Endothelial cell of umbilical vein (primary cell): Measurements from ENCODE around the gene G0S2. TPM values are rescaled to one million over a fixed set of nuclear protein-coding genes. Genes with fewer than 3 reads are reported as not detected.

Experiments used
- BruUV-seq: library from RNA; stranded (reverse); fragments of 400-500 nt; replicated peaks from 2 replicates; lab custom pipeline; 2021; lab: Mats Ljungman, UMichigan
- CTCF ChIA-PET: fragments of 300-600, 350-600 bp; sonication (Branson Sonifier 250); formaldehyde crosslinking; loops from one replicate; lab custom pipeline; 2021; ENCODE audit warnings: antibody characterized with exemption, inconsistent platforms; lab: Charles Lee
- POLR2A ChIA-PET: fragments of 300-600, 350-600 bp; sonication (Branson Sonifier 250); formaldehyde crosslinking; loops from one replicate; lab custom pipeline; 2021; ENCODE audit warnings: antibody characterized with exemption, inconsistent platforms; lab: Charles Lee
- DNase-seq: peaks from one replicate; pipeline ENCODE4 v3.0.0-alpha.2; 2011; ENCODE audit warnings: low read depth, low spot score
- FAIRE-seq: peaks from 2 replicates; lab custom pipeline; 2011; peaks lifted over from hg19 to GRCh38; lab: Jason Lieb, UNC
- H2AFZ ChIP-seq: 2 replicates; pipeline ENCODE4 v1.6.0; 2012; ENCODE audit warnings: low read depth, low read length, control low read depth, inconsistent platforms
- H3K27ac ChIP-seq: 2 replicates; pipeline ENCODE4 v1.5.1; 2011; ENCODE audit warnings: low read depth, mild to moderate bottlenecking, control low read depth, low read length, moderate library complexity; ENCODE audit not compliant: insufficient read depth
- H3K27me3 ChIP-seq, 2 experiments: 2 replicates each; pipeline versions ENCODE4 v1.6.0 to v1.6.1; 2011; ENCODE audit warnings: low read length in 2 of 2, mixed read lengths in 1 of 2; ENCODE audit not compliant: control insufficient read depth in 2 of 2, insufficient read depth in 2 of 2
- H3K36me3 ChIP-seq, 2 experiments: 2 replicates in 1 of 2; 3 replicates in 1 of 2; pipeline ENCODE4 v1.5.1; 2011; ENCODE audit warnings: low read length in 2 of 2, mild to moderate bottlenecking in 1 of 2, moderate library complexity in 1 of 2; ENCODE audit not compliant: control insufficient read depth in 2 of 2, insufficient read depth in 2 of 2; ENCODE audit errors: extremely low read depth in 1 of 2
- H3K4me1 ChIP-seq: 3 replicates; pipeline ENCODE4 v1.5.1; 2011; ENCODE audit warnings: mild to moderate bottlenecking, low read length; ENCODE audit not compliant: control insufficient read depth, insufficient read depth; ENCODE audit errors: extremely low read depth
- H3K4me2 ChIP-seq: 2 replicates; pipeline ENCODE4 v1.6.1; 2011; ENCODE audit warnings: low read length, control low read depth, mixed read lengths; ENCODE audit not compliant: insufficient read depth
- H3K4me3 ChIP-seq, 3 experiments: fragments of 200-600 bp in 1 of 3; sonication (generic), shearing (Covaris generic) in 1 of 3; replicated peaks in 1 of 3; 2 replicates each; pipeline ENCODE4 v1.5.1; 2011 to 2016; ENCODE audit warnings: control low read depth in 3 of 3, low read length in 3 of 3, mild to moderate bottlenecking in 2 of 3, inconsistent platforms in 1 of 3, low read depth in 1 of 3, moderate library complexity in 1 of 3; ENCODE audit not compliant: insufficient read depth in 1 of 3
- H3K79me2 ChIP-seq: 2 replicates; pipeline ENCODE4 v1.6.0; 2012; ENCODE audit warnings: low read length, inconsistent platforms; ENCODE audit not compliant: control insufficient read depth, insufficient read depth
- H3K9ac ChIP-seq: replicated peaks from 2 replicates; pipeline ENCODE3; 2011; ENCODE audit warnings: low read length, control low read depth; ENCODE audit not compliant: insufficient read depth; ENCODE audit errors: extremely low read depth
- H3K9me1 ChIP-seq: replicated peaks from 3 replicates; pipeline ENCODE4 v1.6.0; 2011; ENCODE audit warnings: mild to moderate bottlenecking, low read length; ENCODE audit not compliant: control insufficient read depth, insufficient read depth; ENCODE audit errors: extremely low read depth
- H3K9me3 ChIP-seq: replicated peaks from 2 replicates; pipeline ENCODE4 v1.5.1; 2012; ENCODE audit warnings: low read length, inconsistent platforms; ENCODE audit not compliant: control insufficient read depth, insufficient read depth
- H4K20me1 ChIP-seq: replicated peaks from 2 replicates; pipeline ENCODE3; 2011; ENCODE audit warnings: mild to moderate bottlenecking, low read length; ENCODE audit not compliant: control insufficient read depth, insufficient read depth; ENCODE audit errors: extremely low read depth
- EZH2 ChIP-seq: IDR thresholded peaks from 2 replicates; pipeline ENCODE4 v1.6.1; 2012; ENCODE audit warnings: borderline replicate concordance, low read depth, mild to moderate bottlenecking, moderate library complexity, low read length, inconsistent platforms; ENCODE audit not compliant: severe bottlenecking
- FOS ChIP-seq: IDR thresholded peaks from 2 replicates; pipeline ENCODE4 v1.6.1; 2011; ENCODE audit warnings: mild to moderate bottlenecking, low read length, moderate library complexity, borderline replicate concordance; ENCODE audit not compliant: insufficient read depth
- GATA2 ChIP-seq: IDR thresholded peaks from 2 replicates; pipeline ENCODE4 v1.7.0; 2011; ENCODE audit warnings: low read depth, mild to moderate bottlenecking, moderate library complexity, mixed read lengths, low read length; ENCODE audit not compliant: insufficient read length, insufficient read depth
- JUN ChIP-seq: IDR thresholded peaks from 2 replicates; pipeline ENCODE4 v1.6.1; 2011; ENCODE audit warnings: borderline replicate concordance, low read depth; ENCODE audit not compliant: insufficient read length, insufficient read depth
- MYC ChIP-seq: IDR thresholded peaks from one replicate; pipeline ENCODE4 v1.6.1; 2011; ENCODE audit warnings: mild to moderate bottlenecking, low read depth, low read length
- POLR2A ChIP-seq: IDR thresholded peaks from 2 replicates; pipeline ENCODE4 v1.6.1; 2012; ENCODE audit warnings: low read depth, mild to moderate bottlenecking, control low read depth, low read length
- POLR2AphosphoS5 ChIP-seq: IDR thresholded peaks from 2 replicates; pipeline ENCODE4 v1.6.1; 2012; ENCODE audit warnings: low read depth, mild to moderate bottlenecking, control low read depth, low read length, moderate library complexity; ENCODE audit not compliant: insufficient read depth
- dilution Hi-C: fragments of 300-500 bp; cut with MboI; formaldehyde crosslinking; loops from one replicate; pipeline ENCODE4 v1.15.0; 2019; ENCODE audit warnings: low sequenced_read_pairs; ENCODE audit not compliant: extremely low pct_ligation_motif_present
- intact Hi-C: fragments of 100-400 bp; cut with micrococcal nuclease; formaldehyde crosslinking; loops from one replicate; pipeline ENCODE4 v1.10.0; 2022
- polyA plus RNA-seq, 4 experiments: library from polyadenylated mRNA; depleted of rRNA in 3 of 4; stranded (reverse) in 3 of 4; unstranded in 1 of 4; fragments of >200 nt; gene quantifications; 2 replicates each; pipeline versions ENCODE4 v1.2.1 to v1.2.3, GENCODE V29; 2011 to 2012; ENCODE audit warnings: missing spikeins in 1 of 4
- total RNA-seq: library from RNA; stranded (reverse); gene quantifications from 2 replicates; pipeline ENCODE4 v1.2.3, GENCODE V29; 2021
- TF ChIP-seq, protein P1 (sequence below): IDR thresholded peaks from 2 replicates; pipeline ENCODE4 v1.6.1; 2011; ENCODE audit not compliant: insufficient read depth, insufficient read length
- TF ChIP-seq, protein P2 (sequence below), 2 donors: IDR thresholded peaks; 1 replicate in 1 of 2; 2 replicates in 1 of 2; pipeline ENCODE4 v1.5.1; 2011; ENCODE audit warnings: low read length in 2 of 2, mild to moderate bottlenecking in 2 of 2, moderate library complexity in 2 of 2, control low read depth in 1 of 2, inconsistent platforms in 1 of 2, low read depth in 1 of 2; ENCODE audit not compliant: insufficient read depth in 1 of 2; ENCODE audit errors: extremely low read depth in 1 of 2

G0S2 gene
- total and polyA plus RNA-seq, 2 donors (not counting 3 experiments of a cell fraction or from before 2014, with no cell fraction given), result 0.91 to 1.9 TPM

DNA sequence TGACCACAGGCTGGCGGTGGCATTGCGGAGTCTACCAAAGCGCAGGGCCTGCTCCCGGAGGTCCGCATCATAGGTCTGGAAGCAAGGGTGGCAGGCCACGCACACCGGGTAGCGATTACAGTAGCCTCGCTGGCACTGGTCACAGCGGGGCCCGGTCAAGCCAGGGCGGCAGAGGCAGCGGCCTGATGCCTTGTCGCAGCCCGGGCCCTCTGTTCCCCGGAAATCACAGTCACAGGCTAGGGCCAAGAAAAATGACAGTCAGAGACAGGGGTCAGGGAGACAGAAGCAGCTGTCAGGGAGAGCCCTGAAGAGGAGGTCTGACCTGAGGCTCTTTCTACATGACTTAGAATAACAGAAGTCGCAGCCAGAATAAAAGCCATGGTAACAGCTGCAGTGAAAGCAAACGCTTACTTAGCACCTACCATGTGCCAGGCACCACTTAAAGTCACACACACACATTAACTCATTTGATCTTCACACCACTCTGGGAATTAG is 49.4 kb upstream of the G0S2 start:
- FAIRE-seq (no peak), DNase-seq (no peak)
- H3K9ac ChIP-seq, result no peak overlapping the region
- H3K4me3 ChIP-seq, result no peak overlapping the region
- no peaks in the 10 kb centered on the region for H3K27me3 ChIP-seq
- CTCF ChIA-PET, result interaction anchor here (1.3 to 10.2 kb wide), 6 partner anchors 35 to 59 kb away, joined by 6 to 119 read pairs (median 46); partner anchors contain the start of gene CAMK1G
- POLR2A ChIA-PET, result no interaction called here
- H4K20me1 ChIP-seq, result no peaks in the 10 kb centered on the region
- TF ChIP-seq JUN, result no peak
- TF ChIP-seq EZH2, result no peak
- no peak for TF ChIP-seq POLR2A
- no peak for TF ChIP-seq POLR2AphosphoS5
- no peak for TF ChIP-seq MYC
- TF ChIP-seq, protein P1, sequence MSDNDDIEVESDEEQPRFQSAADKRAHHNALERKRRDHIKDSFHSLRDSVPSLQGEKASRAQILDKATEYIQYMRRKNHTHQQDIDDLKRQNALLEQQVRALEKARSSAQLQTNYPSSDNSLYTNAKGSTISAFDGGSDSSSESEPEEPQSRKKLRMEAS, result no peak
- TF ChIP-seq GATA2, result no peak
- TF ChIP-seq, protein P2, sequence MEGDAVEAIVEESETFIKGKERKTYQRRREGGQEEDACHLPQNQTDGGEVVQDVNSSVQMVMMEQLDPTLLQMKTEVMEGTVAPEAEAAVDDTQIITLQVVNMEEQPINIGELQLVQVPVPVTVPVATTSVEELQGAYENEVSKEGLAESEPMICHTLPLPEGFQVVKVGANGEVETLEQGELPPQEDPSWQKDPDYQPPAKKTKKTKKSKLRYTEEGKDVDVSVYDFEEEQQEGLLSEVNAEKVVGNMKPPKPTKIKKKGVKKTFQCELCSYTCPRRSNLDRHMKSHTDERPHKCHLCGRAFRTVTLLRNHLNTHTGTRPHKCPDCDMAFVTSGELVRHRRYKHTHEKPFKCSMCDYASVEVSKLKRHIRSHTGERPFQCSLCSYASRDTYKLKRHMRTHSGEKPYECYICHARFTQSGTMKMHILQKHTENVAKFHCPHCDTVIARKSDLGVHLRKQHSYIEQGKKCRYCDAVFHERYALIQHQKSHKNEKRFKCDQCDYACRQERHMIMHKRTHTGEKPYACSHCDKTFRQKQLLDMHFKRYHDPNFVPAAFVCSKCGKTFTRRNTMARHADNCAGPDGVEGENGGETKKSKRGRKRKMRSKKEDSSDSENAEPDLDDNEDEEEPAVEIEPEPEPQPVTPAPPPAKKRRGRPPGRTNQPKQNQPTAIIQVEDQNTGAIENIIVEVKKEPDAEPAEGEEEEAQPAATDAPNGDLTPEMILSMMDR (IDR thresholded peaks at IDR 0.05; ENCODE audit: extremely low read depth in 1 of 2, insufficient read depth in 1 of 2, low read depth in 1 of 2, low read length in 2 of 2), result no peak
- TF ChIP-seq FOS, result no peak
- H3K4me2 ChIP-seq, result no peak overlapping the region
- no peak overlapping the region for H2AFZ ChIP-seq
- no peaks in the 10 kb centered on the region for H3K79me2 ChIP-seq
- intact Hi-C loops (loop anchor here (5.0 kb wide), 1 partner anchor 34 kb away; no protein-coding TSS in a partner anchor), dilution Hi-C loops (no loop called here)
- BruUV-seq, result no TSS peak
- H3K36me3 ChIP-seq, result no peaks in the 10 kb centered on the region
- H3K9me1 ChIP-seq, result no peaks in the 10 kb centered on the region
- H3K27ac ChIP-seq, result no peak overlapping the region
- H3K4me1 ChIP-seq, result no peaks in the 10 kb centered on the region
- no peaks in the 10 kb centered on the region for H3K9me3 ChIP-seq
